Brain microvascular endothelial cell (primary cell): ENCODE data around the gene ESPN.
"Not testable (repeated sequence)": the region's sequence is repeated elsewhere in the genome, so short reads cannot be mapped to it uniquely, and the experiment has no call there.

Experiments used
- DNase-seq: peaks from one replicate; pipeline ENCODE4 v3.0.0-alpha.2; 2020
- H3K27ac ChIP-seq: fragments of 250-450 bp; sonication (Bioruptor Pico); 2 replicates; pipeline ENCODE4 v1.5.1; 2020; ENCODE audit warnings: mild to moderate bottlenecking, moderate library complexity
- H3K27me3 ChIP-seq: fragments of 250-450 bp; sonication (Bioruptor Pico); replicated peaks from 2 replicates; pipeline ENCODE4 v1.5.1; 2020; ENCODE audit warnings: mild to moderate bottlenecking
- H3K36me3 ChIP-seq: fragments of 250-450 bp; sonication (Bioruptor Pico); replicated peaks from 2 replicates; pipeline ENCODE4 v1.5.1; 2020; ENCODE audit warnings: mild to moderate bottlenecking
- H3K4me3 ChIP-seq: 2 replicates; pipeline ENCODE4 v1.5.1; 2011; ENCODE audit warnings: low read depth, mild to moderate bottlenecking, control low read depth, low read length, moderate library complexity
- in situ Hi-C: cut with HindIII; loops from 2 replicates; pipeline ENCODE4 v1.10.0; 2017; ENCODE audit warnings: low sequenced_read_pairs, low pct_ligation_motif_present
- TF ChIP-seq, protein P1 (sequence below): IDR thresholded peaks from 2 replicates; pipeline ENCODE4 v1.5.1; 2011; ENCODE audit warnings: low read depth, mild to moderate bottlenecking, moderate library complexity, low read length, control low read depth, inconsistent platforms; ENCODE audit errors: missing control alignments

ESPN gene

DNA sequence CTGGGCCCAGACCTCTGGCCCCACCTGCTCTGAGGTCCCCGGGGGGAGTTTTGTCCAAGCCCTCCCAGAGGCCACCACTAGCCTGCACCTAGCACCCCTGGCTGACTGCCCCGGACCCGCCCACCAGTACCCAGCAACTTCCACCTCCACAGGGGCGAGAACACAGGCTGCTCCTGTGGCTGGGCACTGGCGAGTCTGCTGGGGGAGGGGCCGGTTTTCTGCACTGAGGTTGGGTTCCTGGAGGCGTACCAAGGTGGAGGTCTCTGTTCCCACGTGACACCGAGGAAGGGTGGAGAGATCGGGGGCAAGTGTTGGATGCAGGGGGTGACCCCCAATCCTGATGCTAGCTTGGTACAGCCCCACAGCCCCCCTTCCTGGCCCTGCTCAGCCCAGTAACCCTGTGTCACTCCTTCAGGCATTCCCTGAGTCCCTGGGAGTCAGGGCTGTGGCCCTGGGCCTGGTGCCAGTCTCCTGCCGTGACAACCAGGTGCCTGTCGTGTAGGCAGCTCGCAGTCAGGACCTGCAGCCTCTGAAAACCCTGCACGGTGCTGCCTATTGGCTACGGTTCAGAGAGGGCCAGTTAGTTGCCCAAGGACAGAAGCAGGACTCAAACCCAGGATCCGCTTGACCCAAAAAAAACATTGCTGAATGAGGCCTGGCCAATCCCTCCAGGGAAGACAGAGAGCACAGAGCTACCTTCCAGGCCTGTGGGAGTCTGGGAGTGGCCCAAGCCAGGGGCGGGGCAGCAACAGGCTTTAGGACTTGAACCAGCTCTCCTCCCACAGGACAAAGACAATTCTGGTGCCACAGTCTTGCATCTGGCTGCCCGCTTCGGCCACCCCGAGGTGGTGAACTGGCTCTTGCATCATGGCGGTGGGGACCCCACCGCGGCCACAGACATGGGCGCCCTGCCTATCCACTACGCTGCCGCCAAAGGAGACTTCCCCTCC is 3.1 kb downstream of the ESPN start:
- Histone ChIP-seq H3K36me3 (no peaks in the 10 kb centered on the region), H3K27ac (no peak overlapping the region), H3K27me3 (peaks cover 37% of the 10 kb centered on the region), H3K4me3 (no peak overlapping the region)
- no peak for DNase-seq
- in situ Hi-C loops = no loop called here
- TF ChIP-seq, protein P1, sequence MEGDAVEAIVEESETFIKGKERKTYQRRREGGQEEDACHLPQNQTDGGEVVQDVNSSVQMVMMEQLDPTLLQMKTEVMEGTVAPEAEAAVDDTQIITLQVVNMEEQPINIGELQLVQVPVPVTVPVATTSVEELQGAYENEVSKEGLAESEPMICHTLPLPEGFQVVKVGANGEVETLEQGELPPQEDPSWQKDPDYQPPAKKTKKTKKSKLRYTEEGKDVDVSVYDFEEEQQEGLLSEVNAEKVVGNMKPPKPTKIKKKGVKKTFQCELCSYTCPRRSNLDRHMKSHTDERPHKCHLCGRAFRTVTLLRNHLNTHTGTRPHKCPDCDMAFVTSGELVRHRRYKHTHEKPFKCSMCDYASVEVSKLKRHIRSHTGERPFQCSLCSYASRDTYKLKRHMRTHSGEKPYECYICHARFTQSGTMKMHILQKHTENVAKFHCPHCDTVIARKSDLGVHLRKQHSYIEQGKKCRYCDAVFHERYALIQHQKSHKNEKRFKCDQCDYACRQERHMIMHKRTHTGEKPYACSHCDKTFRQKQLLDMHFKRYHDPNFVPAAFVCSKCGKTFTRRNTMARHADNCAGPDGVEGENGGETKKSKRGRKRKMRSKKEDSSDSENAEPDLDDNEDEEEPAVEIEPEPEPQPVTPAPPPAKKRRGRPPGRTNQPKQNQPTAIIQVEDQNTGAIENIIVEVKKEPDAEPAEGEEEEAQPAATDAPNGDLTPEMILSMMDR = no peak

DNA sequence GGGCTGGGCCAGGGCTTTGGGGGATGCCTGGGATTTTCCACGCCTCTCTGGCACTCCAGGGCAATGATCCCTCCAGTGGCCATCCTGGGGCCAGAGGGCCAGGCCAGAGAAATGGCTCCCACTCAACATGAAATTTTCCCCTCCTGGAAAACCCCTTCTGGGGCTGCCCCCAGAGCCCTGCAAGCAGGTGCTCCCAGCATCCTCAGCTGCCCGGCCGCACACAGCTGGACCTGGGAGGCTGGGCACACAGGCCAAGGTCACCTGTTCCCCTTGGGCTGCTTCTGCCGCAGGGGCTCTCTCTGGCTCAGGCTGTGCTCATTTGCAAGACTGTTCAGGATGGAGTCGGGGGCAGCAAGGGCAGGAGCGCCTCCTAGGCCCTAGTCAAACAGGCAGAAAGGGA is 3.9 kb downstream of the ESPN start:
- peaks cover 34% of the 10 kb centered on the region for H3K27me3 ChIP-seq
- DNase-seq, H3K4me3 ChIP-seq, in situ Hi-C loops, H3K27ac ChIP-seq, H3K36me3 ChIP-seq: not testable (repeated sequence)

- in situ Hi-C loops, DNase-seq, H3K36me3 ChIP-seq, H3K4me3 ChIP-seq, H3K27ac ChIP-seq: not testable (repeated sequence)
- H3K27me3 ChIP-seq = peaks cover 22% of the 10 kb centered on the region
These were observed 5.3 kb downstream of the ESPN start for GRCh38 chr1:6429660-6430411.

DNA sequence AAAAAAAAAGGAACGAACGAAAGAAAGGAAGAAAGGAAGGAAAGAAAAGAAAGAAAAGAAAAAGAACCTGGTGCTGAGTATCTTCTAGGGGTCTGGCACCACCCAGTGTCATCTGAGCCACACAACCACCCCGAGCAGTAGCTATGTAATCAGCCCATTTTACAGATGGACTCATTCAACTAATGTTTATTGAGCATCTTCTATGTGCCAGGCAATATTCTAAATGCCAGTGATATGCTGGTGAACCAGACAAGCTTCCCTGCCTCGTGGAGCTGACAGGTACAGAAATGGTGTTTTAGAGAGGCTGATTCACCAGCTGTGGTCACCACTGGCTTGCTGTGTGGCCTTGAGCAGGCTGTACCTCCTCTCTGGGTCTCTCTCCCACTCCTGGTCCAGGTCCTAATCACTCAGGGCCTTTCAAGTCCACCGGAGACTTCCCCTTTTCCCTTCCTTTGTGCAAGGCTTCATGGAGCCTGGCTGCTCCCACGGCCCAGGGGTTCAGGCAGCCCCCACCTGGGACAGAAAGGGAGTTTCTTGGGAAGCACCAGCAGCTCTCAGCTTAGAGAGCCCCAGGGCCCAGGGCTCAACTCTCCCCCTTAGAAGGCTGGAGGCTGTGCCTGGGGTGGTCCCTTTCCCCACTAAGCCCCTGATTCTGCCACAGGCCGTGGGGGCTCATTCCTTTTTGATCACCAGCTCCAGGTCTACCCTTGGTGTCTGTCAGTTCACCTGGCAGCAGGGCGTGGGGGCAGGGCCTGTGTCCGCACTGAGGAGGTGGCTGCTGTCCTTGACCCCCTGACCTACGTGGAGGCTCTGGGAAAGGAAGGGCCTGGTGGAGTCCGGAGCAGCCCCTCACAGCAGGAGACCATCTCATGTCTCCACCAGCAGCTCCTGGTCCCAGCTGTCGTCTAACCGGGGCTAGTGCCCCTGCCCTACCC is 7.3 kb downstream of the ESPN start:
- H3K36me3 ChIP-seq, in situ Hi-C loops, DNase-seq, H3K27ac ChIP-seq, H3K4me3 ChIP-seq: not testable (repeated sequence)
- H3K27me3 ChIP-seq = peaks cover 10% of the 10 kb centered on the region

DNA sequence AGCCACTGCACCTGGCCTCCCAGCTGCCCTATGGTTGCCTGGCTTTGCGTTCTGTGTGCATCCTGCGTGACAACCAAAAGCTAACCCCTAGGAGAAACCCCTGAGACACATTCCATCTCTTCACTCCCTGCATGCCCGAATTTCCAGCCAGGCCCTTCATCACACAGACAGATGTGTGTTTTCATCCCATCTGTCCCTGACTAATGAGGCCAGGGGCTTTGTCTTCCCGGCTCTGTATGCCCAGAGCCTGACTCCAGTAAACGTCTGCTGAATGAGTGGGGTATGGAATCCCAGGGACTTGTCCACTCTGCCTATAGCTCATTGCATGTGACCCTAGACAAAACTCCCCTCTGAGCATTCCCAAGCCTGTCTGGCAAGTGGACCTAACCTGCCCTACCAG is 9.6 kb downstream of the ESPN start:
- DNase-seq = no peak
- peaks cover 16% of the 10 kb centered on the region for H3K27me3 ChIP-seq
- in situ Hi-C loops = no loop called here
- no peak overlapping the region for H3K4me3 ChIP-seq
- no peak overlapping the region for H3K27ac ChIP-seq
- TF ChIP-seq, protein P1 = no peak
- H3K36me3 ChIP-seq = no peaks in the 10 kb centered on the region

- Histone ChIP-seq H3K27me3 (peaks cover 11% of the 10 kb centered on the region), H3K4me3 (no peak overlapping the region), H3K36me3 (no peaks in the 10 kb centered on the region), H3K27ac (no peak overlapping the region)
- TF ChIP-seq, protein P1 = no peak
- in situ Hi-C loops = no loop called here
- no peak for DNase-seq
These were observed 10.6 kb downstream of the ESPN start for GRCh38 chr1:6435129-6435528.

DNA sequence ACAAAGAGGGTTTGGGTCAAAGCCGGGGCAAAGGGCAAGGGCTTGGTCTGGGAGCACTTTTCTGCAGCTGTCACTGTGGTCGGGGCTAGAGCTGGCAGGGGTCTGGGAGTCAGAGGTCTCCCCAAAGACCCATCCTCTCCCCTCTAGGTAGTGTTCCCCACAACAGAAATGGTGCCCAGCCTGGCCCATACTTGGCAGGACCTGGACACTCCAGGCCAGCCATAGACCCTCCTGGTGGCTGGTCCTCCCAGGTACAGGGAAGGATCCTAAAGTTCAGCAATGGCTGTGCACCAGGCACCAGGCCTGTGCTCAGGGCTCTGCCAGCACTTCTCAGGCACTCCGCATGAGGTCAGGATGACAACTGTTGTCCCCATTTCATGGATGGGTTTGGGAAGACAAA is 11.0 kb downstream of the ESPN start:
- no peak for DNase-seq
- Histone ChIP-seq H3K27me3 (peaks cover 11% of the 10 kb centered on the region), H3K4me3 (no peak overlapping the region), H3K36me3 (no peaks in the 10 kb centered on the region), H3K27ac (no peak overlapping the region)
- in situ Hi-C loops = no loop called here
- TF ChIP-seq, protein P1 = no peak

DNA sequence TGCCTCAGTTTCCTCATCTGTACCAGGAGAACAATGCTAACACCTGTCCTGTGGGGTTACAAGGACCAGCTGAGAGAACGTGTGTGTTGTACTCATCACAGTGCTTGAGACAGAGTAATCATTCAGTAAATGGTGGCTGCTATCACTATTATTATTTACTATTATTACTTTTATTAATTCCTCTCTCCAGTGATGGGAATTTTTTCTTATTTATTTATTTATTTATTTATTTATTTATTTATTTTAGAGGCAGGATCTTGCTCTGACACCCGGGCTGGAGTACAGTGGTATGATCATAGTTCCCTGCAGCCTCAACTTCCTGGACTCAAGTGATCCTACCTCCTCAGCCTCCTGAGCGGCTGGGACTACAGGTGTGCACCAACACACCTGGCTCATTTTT is 11.7 kb downstream of the ESPN start:
- in situ Hi-C loops, H3K4me3 ChIP-seq: not testable (repeated sequence)
- peaks cover 14% of the 10 kb centered on the region for H3K27me3 ChIP-seq

More for the DNA sequence above, 11.7 kb downstream of the ESPN start:
- H3K27ac ChIP-seq, H3K36me3 ChIP-seq, DNase-seq: not testable (repeated sequence)
